Osteocyte (in vitro differentiated cells): ENCODE results near the gene HLA-DRB1. TPM values are rescaled to one million over a fixed set of nuclear protein-coding genes. Genes with fewer than 3 reads are reported as not detected.
"Not testable (repeated sequence)": the region's sequence is repeated elsewhere in the genome, so short reads cannot be mapped to it uniquely, and the experiment has no call there.

Source experiments
- DNase-seq: peaks from one replicate; pipeline ENCODE4 v3.0.0; 2021; ENCODE audit warnings: mixed read lengths; ENCODE audit not compliant: unreplicated experiment; ENCODE audit errors: extremely low spot score
- H3K27ac Mint-ChIP-seq: one replicate; pipeline ENCODE4 v1.8.0; 2021; ENCODE audit warnings: mild to moderate bottlenecking, mixed read lengths; ENCODE audit not compliant: unreplicated experiment
- H3K27me3 Mint-ChIP-seq: one replicate; pipeline ENCODE4 v1.8.0; 2021; ENCODE audit warnings: mixed read lengths; ENCODE audit not compliant: unreplicated experiment
- H3K36me3 Mint-ChIP-seq: one replicate; pipeline ENCODE4 v1.8.0; 2021; ENCODE audit warnings: mixed read lengths; ENCODE audit not compliant: unreplicated experiment
- H3K4me1 Mint-ChIP-seq: one replicate; pipeline ENCODE4 v1.8.0; 2021; ENCODE audit warnings: mixed read lengths; ENCODE audit not compliant: unreplicated experiment
- H3K4me3 Mint-ChIP-seq: one replicate; pipeline ENCODE4 v1.8.0; 2021; ENCODE audit warnings: mild to moderate bottlenecking, moderate library complexity, mixed read lengths; ENCODE audit not compliant: unreplicated experiment
- H3K9me3 Mint-ChIP-seq: one replicate; pipeline ENCODE4 v1.8.0; 2021; ENCODE audit warnings: mixed read lengths; ENCODE audit not compliant: unreplicated experiment
- total RNA-seq: library from RNA; stranded (reverse); gene quantifications from 2 replicates; pipeline ENCODE4 v1.2.1, GENCODE V29; 2021
- TF ChIP-seq, protein P1 (sequence below): fragments of 200-600 bp; sonication (generic); IDR thresholded peaks from 2 replicates; pipeline ENCODE4 v1.5.0; 2021; ENCODE audit warnings: antibody characterized with exemption, mild to moderate bottlenecking, moderate library complexity

The HLA-DRB1 gene
- total RNA-seq, 1 donor from 2014 or later, result not detected

DNA sequence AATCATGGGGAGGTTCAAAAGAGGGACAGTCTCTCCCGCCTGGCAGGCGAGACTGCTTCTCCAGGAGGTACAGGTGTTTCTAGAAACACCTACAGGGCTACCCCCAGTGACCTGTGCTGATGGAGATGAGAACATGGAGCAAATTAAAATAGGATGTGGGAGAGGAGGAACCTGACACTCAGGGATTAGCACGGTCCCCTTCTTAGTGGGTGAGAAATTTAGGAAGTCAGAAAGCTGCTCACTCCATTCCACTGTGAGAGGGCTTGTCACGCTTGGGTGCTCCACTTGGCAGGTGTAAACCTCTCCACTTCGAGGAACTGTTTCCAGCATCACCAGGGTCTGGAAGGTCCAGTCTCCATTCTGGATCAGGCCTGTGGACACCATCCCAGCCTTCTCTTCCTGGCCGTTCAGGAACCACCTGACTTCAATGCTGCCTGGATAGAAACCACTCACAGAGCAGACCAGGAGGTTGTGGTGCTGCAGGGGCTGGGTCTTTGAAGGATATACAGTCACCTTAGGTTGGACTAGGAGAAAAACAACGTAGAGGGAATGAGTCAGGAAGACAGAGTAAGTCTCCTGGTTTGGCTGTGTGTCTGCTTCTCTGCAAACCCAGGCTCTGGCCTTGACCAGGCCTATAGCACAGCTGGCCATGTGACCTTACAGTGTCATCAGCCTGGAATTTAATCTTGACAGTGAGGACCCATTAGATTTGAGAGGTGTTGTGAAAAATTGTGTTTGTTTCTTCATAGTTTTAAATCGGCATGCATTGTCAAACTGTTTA lies 8.1 kb downstream of the HLA-DRB1 start:
- Mint-ChIP-seq H3K27me3 (peaks cover 38% of the 10 kb centered on the region), H3K4me1 (peaks cover 4% of the 10 kb centered on the region), H3K27ac (no peak overlapping the region), H3K9me3 (no peaks in the 10 kb centered on the region), H3K4me3 (no peak overlapping the region), H3K36me3 (no peaks in the 10 kb centered on the region)
- TF ChIP-seq, protein P1, sequence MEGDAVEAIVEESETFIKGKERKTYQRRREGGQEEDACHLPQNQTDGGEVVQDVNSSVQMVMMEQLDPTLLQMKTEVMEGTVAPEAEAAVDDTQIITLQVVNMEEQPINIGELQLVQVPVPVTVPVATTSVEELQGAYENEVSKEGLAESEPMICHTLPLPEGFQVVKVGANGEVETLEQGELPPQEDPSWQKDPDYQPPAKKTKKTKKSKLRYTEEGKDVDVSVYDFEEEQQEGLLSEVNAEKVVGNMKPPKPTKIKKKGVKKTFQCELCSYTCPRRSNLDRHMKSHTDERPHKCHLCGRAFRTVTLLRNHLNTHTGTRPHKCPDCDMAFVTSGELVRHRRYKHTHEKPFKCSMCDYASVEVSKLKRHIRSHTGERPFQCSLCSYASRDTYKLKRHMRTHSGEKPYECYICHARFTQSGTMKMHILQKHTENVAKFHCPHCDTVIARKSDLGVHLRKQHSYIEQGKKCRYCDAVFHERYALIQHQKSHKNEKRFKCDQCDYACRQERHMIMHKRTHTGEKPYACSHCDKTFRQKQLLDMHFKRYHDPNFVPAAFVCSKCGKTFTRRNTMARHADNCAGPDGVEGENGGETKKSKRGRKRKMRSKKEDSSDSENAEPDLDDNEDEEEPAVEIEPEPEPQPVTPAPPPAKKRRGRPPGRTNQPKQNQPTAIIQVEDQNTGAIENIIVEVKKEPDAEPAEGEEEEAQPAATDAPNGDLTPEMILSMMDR, result no peak
- DNase-seq, result no peak

DNA sequence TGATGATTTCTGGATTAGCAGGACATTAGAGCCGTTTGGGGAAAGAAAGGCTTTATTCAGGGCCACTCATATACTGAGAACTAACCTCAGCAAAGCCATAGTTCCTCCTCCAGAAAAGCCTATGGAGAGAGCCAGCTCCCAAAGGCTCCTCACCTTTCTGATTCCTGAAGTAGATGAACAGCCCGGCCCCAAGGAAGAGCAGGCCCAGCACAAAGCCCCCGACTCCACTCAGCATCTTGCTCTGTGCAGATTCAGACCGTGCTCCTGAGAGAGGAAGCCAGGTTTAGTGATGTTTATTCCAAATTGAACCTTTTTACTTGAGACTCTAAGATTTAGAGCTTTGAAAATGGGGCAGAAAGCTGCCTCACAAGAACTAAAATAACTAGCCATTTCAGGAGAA lies 9.1 kb downstream of the HLA-DRB1 start:
- peaks cover 37% of the 10 kb centered on the region for H3K27me3 Mint-ChIP-seq
- H3K4me1 Mint-ChIP-seq, result peaks cover 4% of the 10 kb centered on the region
- no peak overlapping the region for H3K4me3 Mint-ChIP-seq
- H3K9me3 Mint-ChIP-seq, result no peaks in the 10 kb centered on the region
- TF ChIP-seq, protein P1, result no peak
- DNase-seq, result no peak
- H3K36me3 Mint-ChIP-seq, result no peaks in the 10 kb centered on the region
- no peak overlapping the region for H3K27ac Mint-ChIP-seq

DNA sequence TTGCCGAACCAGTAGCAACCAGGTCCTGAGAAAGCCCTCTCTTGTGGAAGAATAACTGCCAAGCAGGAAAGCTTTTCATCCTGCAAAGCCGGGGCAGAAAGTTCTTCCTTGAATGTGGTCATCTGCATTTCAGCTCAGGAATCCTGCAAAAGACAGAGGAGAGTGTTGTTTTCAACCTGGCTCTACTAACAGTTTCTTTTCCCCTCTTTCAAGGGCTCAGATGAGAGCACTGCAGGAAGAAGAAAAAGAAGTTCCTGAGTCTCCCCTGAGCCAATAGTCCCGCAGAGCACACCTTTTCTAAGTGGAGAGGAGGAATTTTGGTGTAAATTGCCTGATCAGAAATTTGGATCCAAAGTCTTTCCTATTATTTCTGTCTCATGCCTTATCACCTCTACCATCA lies 10.7 kb downstream of the HLA-DRB1 start:
- TF ChIP-seq, protein P1, result no peak
- Mint-ChIP-seq H3K4me1 (peaks cover 1% of the 10 kb centered on the region), H3K27me3 (peaks cover 25% of the 10 kb centered on the region), H3K36me3 (no peaks in the 10 kb centered on the region), H3K27ac (no peak overlapping the region), H3K4me3 (no peak overlapping the region), H3K9me3 (no peaks in the 10 kb centered on the region)
- no peak for DNase-seq

GRCh38 chr6:32577493-32577892 lies 12.2 kb downstream of the HLA-DRB1 start:
- H3K36me3 Mint-ChIP-seq, H3K4me3 Mint-ChIP-seq, H3K9me3 Mint-ChIP-seq, DNase-seq, H3K4me1 Mint-ChIP-seq, H3K27ac Mint-ChIP-seq: not testable (repeated sequence)
- H3K27me3 Mint-ChIP-seq, result peaks cover 21% of the 10 kb centered on the region

GRCh38 chr6:32576250-32576649 lies 13.4 kb downstream of the HLA-DRB1 start:
- no peak for DNase-seq
- Mint-ChIP-seq H3K36me3 (no peaks in the 10 kb centered on the region), H3K27ac (no peak overlapping the region)

More at GRCh38 chr6:32576250-32576649, 13.4 kb downstream of the HLA-DRB1 start:
- H3K9me3 Mint-ChIP-seq, result no peaks in the 10 kb centered on the region
- peaks cover 15% of the 10 kb centered on the region for H3K27me3 Mint-ChIP-seq
- TF ChIP-seq, protein P1, result no peak
- H3K4me3 Mint-ChIP-seq, result no peak overlapping the region
- no peaks in the 10 kb centered on the region for H3K4me1 Mint-ChIP-seq
